Effector memory CD4-positive, alpha-beta T cell (primary cell): ENCODE data around the gene SLC22A6.

Experiments used
- DNase-seq, 3 donors: peaks; one replicate each; pipeline ENCODE4 v3.0.0-alpha.2; 2020
- H3K27ac ChIP-seq: 2 replicates; pipeline ENCODE4 v1.7.0; 2013; ENCODE audit warnings: mild to moderate bottlenecking, low read length, moderate library complexity; ENCODE audit not compliant: insufficient read depth, poor library complexity, severe bottlenecking
- H3K27me3 ChIP-seq: replicated peaks from 2 replicates; pipeline ENCODE4 v1.7.0; 2013; ENCODE audit warnings: mild to moderate bottlenecking, low read length; ENCODE audit not compliant: insufficient read depth, control insufficient read depth, poor library complexity, severe bottlenecking
- H3K36me3 ChIP-seq: 2 replicates; pipeline ENCODE4 v1.7.0; 2013; ENCODE audit warnings: mild to moderate bottlenecking, low read length, moderate library complexity; ENCODE audit not compliant: control insufficient read depth, insufficient read depth
- H3K4me1 ChIP-seq: 2 replicates; pipeline ENCODE4 v1.7.0; 2013; ENCODE audit warnings: low read length, mild to moderate bottlenecking; ENCODE audit not compliant: control insufficient read depth, insufficient read depth, poor library complexity, severe bottlenecking
- H3K4me3 ChIP-seq: 2 replicates; pipeline ENCODE4 v1.7.0; 2013; ENCODE audit warnings: low read length, low read depth, mild to moderate bottlenecking; ENCODE audit not compliant: insufficient read depth, poor library complexity, severe bottlenecking
- H3K9me3 ChIP-seq: 2 replicates; pipeline ENCODE4 v1.7.0; 2013; ENCODE audit warnings: mild to moderate bottlenecking, low read length, moderate library complexity; ENCODE audit not compliant: control insufficient read depth

Gene SLC22A6

DNA sequence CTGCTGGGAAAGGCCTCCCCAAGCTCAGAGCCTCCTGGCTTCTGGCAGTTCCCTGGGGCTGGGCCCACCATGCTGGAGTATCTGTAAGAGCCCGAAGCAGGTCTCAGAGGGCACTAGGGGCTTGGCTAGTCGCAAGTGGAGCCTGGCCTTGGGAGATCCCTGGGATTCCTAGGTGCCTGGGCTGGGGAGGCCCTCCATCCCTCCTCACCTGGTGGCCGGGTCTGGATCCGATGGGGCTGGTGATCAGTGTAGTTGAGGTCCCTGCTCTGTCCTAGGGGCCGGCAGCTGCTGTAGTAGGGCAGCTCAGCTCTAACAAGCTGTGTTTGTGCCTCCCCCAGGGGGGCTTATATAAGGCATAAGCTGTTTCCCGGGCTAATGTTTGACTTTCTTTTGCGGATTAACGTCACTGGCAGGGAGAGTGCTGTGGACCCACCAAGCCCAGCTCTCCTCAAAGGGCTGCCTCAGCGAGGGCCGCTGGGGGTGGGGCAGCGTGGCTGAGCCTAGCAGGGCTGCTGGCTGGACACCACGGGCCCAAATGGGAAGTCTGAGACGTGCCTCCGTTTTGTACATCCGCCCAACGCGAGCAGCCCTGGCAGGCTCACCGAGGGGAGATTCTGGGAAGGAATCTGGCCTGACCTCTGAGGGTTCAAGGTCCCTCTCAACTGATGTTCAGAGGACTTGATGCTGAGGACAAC, 30.9 kb upstream of the SLC22A6 start, which contains the start of gene SLC22A8:
Gene SLC22A8 (minus strand): TSS at position 321 of the 695 bp plus-strand sequence. CDS start 883 bp downstream, outside the sequence.
- DNase-seq = no peak
- no peak within 1 kb of the TSS for H3K27ac ChIP-seq
- no peaks in the 10 kb centered on the region for H3K9me3 ChIP-seq
- H3K4me1 ChIP-seq = no peaks in the 10 kb centered on the region
- no peaks in the 10 kb centered on the region for H3K36me3 ChIP-seq
- H3K27me3 ChIP-seq = no peaks in the 10 kb centered on the region
- H3K4me3 ChIP-seq = no peak within 1 kb of the TSS

GRCh38 chr11:63014408-63015055, 29.8 kb upstream of the SLC22A6 start:
- DNase-seq = no peak
- Histone ChIP-seq H3K27ac (no peak overlapping the region), H3K27me3 (no peaks in the 10 kb centered on the region), H3K4me1 (no peaks in the 10 kb centered on the region), H3K4me3 (no peak overlapping the region), H3K9me3 (no peaks in the 10 kb centered on the region), H3K36me3 (no peaks in the 10 kb centered on the region)

GRCh38 chr11:63012839-63013238, 28.1 kb upstream of the SLC22A6 start:
- Histone ChIP-seq H3K27ac (no peak overlapping the region), H3K4me3 (no peak overlapping the region), H3K4me1 (no peaks in the 10 kb centered on the region), H3K36me3 (no peaks in the 10 kb centered on the region), H3K27me3 (no peaks in the 10 kb centered on the region), H3K9me3 (no peaks in the 10 kb centered on the region)
- no peak for DNase-seq

DNA sequence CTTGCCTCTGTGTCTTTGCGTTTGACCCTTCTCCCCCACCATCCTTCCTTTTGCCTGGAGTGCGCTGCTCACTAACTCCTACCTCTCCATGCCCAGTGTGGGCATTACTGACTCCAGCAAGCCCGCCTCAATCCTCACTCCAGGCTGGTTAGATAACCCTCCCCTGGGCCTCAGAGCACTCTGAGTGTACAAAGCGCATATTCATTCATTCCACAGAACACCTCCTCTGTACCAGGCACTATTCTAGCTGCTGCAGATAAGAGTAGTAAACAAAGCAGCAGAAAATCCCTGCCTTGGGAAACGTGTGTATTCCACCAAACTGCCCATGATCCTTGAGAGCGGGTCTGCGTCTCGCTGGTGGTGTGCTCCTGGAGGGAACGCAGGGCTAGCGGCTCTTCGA, 27.7 kb upstream of the SLC22A6 start:
- Histone ChIP-seq H3K27me3 (no peaks in the 10 kb centered on the region), H3K27ac (no peak overlapping the region), H3K4me1 (no peaks in the 10 kb centered on the region), H3K36me3 (no peaks in the 10 kb centered on the region), H3K4me3 (no peak overlapping the region), H3K9me3 (no peaks in the 10 kb centered on the region)
- DNase-seq = no peak

DNA sequence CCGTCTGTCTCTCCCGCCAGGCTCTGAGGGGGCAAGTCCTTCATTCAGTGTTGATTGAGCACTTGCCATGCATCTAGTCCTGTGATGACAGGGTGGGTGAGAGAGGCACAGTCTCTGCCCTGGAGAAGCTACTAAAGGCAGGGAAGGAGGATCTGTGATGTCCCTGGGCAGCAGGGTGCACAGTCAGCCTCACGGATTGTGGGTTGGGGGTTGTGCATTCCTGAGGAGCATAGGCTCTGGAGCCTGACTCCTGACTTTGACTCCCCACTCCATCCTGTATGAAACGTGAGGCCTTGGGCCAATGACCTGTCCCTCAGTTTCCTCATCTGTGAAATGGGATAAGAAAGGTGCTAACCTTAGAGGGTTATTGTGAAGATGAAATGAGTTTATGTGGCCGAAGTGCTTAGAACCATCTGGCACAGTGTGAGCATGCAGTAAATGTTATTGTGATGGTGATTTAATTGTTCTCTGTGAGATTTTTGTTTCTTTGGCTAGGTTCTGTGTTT, 26.2 kb upstream of the SLC22A6 start:
- no peaks in the 10 kb centered on the region for H3K36me3 ChIP-seq
- no peaks in the 10 kb centered on the region for H3K27me3 ChIP-seq
- H3K9me3 ChIP-seq = no peaks in the 10 kb centered on the region
- H3K4me3 ChIP-seq = no peak overlapping the region
- no peaks in the 10 kb centered on the region for H3K4me1 ChIP-seq
- H3K27ac ChIP-seq = no peak overlapping the region
- DNase-seq = no peak

- no peaks in the 10 kb centered on the region for H3K36me3 ChIP-seq
- no peak for DNase-seq
- H3K9me3 ChIP-seq = no peaks in the 10 kb centered on the region
- no peaks in the 10 kb centered on the region for H3K27me3 ChIP-seq
- H3K4me1 ChIP-seq = no peaks in the 10 kb centered on the region
- H3K4me3 ChIP-seq = no peak overlapping the region
- no peak overlapping the region for H3K27ac ChIP-seq
Observed at GRCh38 chr11:63007920-63008319, 23.2 kb upstream of the SLC22A6 start.

DNA sequence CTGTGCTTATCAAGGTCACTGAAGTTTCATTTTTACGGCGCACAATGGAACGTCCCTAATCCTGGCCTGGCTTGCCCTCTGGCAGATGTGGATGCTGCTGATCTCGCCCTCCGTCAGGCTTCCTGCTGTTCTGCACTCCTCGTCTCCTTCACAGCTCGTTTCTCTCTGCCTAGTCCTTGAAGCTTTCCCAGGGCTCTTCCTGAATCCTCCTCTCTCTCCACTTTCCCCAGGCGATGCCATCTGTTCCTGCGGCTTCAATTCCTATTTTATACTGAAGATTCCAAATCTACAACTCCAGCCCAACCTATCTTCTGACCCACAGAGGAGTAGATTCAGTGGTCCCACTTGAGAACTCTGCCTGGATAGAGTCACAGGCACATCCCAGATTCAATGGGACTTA, 16.7 kb upstream of the SLC22A6 start:
- Histone ChIP-seq H3K27me3 (peaks cover 3% of the 10 kb centered on the region), H3K9me3 (no peaks in the 10 kb centered on the region), H3K36me3 (no peaks in the 10 kb centered on the region), H3K27ac (no peak overlapping the region), H3K4me3 (no peak overlapping the region), H3K4me1 (no peaks in the 10 kb centered on the region)
- no peak for DNase-seq

DNA sequence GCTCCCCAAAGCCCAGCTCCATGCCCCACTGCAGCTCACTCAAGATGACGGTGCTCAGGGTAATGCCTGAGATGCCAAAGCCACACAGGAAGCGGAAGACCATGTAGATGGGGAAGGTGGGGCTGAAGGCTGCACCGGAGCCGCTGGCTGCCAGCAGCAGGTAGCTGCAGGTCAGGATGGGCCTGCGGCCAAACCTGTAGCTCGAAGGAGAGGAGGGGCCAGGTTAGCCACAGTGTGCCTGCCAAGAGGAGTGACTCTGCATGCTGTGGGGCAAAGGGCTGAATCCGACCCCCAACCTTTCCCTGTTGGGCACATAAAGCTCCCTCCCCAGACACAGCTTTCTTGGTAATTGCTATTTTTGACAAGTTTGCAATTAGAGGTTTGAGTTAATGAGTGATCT, 14.9 kb upstream of the SLC22A6 start:
- Histone ChIP-seq H3K4me3 (no peak overlapping the region), H3K36me3 (no peaks in the 10 kb centered on the region), H3K27ac (no peak overlapping the region), H3K4me1 (no peaks in the 10 kb centered on the region), H3K9me3 (no peaks in the 10 kb centered on the region), H3K27me3 (peaks cover 3% of the 10 kb centered on the region)
- no peak for DNase-seq

DNA sequence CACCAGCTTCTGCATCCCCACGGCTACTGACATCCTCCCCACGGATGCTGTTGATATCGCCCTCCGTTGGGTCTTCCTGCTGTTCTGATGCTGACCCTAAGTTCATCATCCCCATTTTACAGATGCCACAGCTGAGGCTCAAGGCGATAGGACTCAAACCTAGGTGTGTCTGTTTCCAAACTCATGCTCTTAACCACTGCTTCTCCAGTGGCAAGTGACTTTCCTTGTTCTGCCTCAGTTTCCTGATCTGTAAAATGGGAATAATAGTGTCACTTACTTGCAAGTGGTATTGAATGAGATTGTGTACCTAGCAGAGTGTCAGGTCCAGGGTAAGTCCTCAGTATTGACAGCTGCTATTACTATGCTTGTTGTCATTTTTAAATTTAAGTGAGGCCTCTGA, 14.4 kb upstream of the SLC22A6 start:
- no peak for DNase-seq
- Histone ChIP-seq H3K4me1 (no peaks in the 10 kb centered on the region), H3K36me3 (no peaks in the 10 kb centered on the region), H3K27ac (no peak overlapping the region), H3K27me3 (peaks cover 3% of the 10 kb centered on the region), H3K9me3 (no peaks in the 10 kb centered on the region), H3K4me3 (no peak overlapping the region)

DNA sequence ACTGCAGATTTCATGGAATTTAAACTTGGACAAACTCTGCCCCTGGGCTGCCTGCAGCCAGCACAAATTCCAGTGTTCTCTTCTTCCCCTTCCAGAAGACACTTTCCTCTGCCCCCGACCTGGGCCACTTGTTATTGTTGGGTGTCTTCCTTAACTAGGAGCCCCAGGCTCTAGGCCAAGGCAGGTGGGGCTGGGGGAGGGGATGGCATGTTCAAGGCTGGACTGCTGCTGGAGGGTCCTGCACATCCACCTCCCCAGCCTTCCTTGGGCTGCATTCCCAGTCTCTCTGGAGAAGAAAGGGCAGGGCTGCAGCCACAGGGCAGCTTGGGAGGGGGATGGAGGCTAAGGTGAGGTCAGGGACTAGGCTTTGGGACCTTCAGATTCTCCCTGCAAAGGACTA, 11.5 kb upstream of the SLC22A6 start:
- H3K27me3 ChIP-seq = peaks cover 3% of the 10 kb centered on the region
- H3K36me3 ChIP-seq = no peaks in the 10 kb centered on the region
- DNase-seq = no peak
- no peaks in the 10 kb centered on the region for H3K4me1 ChIP-seq
- H3K4me3 ChIP-seq = no peak overlapping the region
- H3K9me3 ChIP-seq = no peaks in the 10 kb centered on the region
- H3K27ac ChIP-seq = no peak overlapping the region
